Tibial nerve (tissue), 4 donors: ENCODE results near the gene TRIM75.

ENCODE experiments used
- CTCF ChIP-seq, 5 experiments: fragments of 200-600 bp in 3 of 5; fragments of 450-650 bp in 2 of 5; sonication (generic) in 3 of 5; IDR thresholded peaks; one replicate each; pipeline ENCODE4 v1.5.1; 2016 to 2019; ENCODE audit warnings: antibody characterized with exemption in 5 of 5, mild to moderate bottlenecking in 3 of 5, moderate library complexity in 2 of 5
- EP300 ChIP-seq, 2 donors: sonication (generic); formaldehyde crosslinking; IDR thresholded peaks; one replicate each; pipeline ENCODE4 v1.6.1; 2017; ENCODE audit warnings: antibody characterized with exemption in 2 of 2, mild to moderate bottlenecking in 1 of 2

GRCh38 chr4:165060938-165061337, 7.3 kb downstream of the TRIM75 start:
- TF ChIP-seq CTCF (IDR thresholded peaks at IDR 0.05) (peak in 3 of 5 experiments; percentile 7 to 19 (median 19)), EP300 (IDR thresholded peaks at IDR 0.05) (no peak)
